Activated CD8-positive, alpha-beta memory T cell treated with anti-CD3 and anti-CD28 coated beads for 4 hours (primary cell): ENCODE measurements around the gene NOTCH1.

Experiments
- DNase-seq, 2 donors: peaks; one replicate each; pipeline ENCODE4 v3.0.0-alpha.2; 2020; ENCODE audit warnings: low read depth in 2 of 2

The NOTCH1 gene

GRCh38 chr9:136465500-136466154, 80.2 kb downstream of the NOTCH1 start:
- no peak for DNase-seq

GRCh38 chr9:136464241-136464640, 81.6 kb downstream of the NOTCH1 start:
- DNase-seq = no peak

GRCh38 chr9:136463578-136463977, 82.3 kb downstream of the NOTCH1 start:
- no peak for DNase-seq

- DNase-seq = no peak
Observed at GRCh38 chr9:136462664-136463063, 83.2 kb downstream of the NOTCH1 start.

GRCh38 chr9:136460772-136461325, 85.0 kb downstream of the NOTCH1 start:
- DNase-seq = no peak

GRCh38 chr9:136459425-136459824, 86.4 kb downstream of the NOTCH1 start:
- DNase-seq = no peak

GRCh38 chr9:136457326-136457725, 88.5 kb downstream of the NOTCH1 start:
- no peak for DNase-seq

GRCh38 chr9:136456258-136456657, 89.6 kb downstream of the NOTCH1 start:
- no peak for DNase-seq

GRCh38 chr9:136455043-136456002, 90.5 kb downstream of the NOTCH1 start:
- DNase-seq = no peak

- DNase-seq = no peak
Observed at GRCh38 chr9:136454026-136454796, 91.6 kb downstream of the NOTCH1 start.

GRCh38 chr9:136453326-136453725, 92.5 kb downstream of the NOTCH1 start:
- no peak for DNase-seq

GRCh38 chr9:136451221-136451877, 94.5 kb downstream of the NOTCH1 start:
- DNase-seq = no peak

- DNase-seq = no peak
Observed at GRCh38 chr9:136448655-136449054, 97.2 kb downstream of the NOTCH1 start.

- DNase-seq = no peak
Observed at GRCh38 chr9:136447173-136447778, 98.6 kb downstream of the NOTCH1 start.

GRCh38 chr9:136445799-136446198, 100.0 kb downstream of the NOTCH1 start:
- DNase-seq = no peak
